NB4 (cell line): Measurements from ENCODE around the gene SLC15A5.

Experiments used
- CTCF ChIP-seq: IDR thresholded peaks from one replicate; pipeline ENCODE4 v1.5.1; 2012; ENCODE audit warnings: low read depth, low read length
- MAX ChIP-seq: IDR thresholded peaks from 2 replicates; pipeline ENCODE4 v1.6.1; 2011; ENCODE audit warnings: low read depth, low read length
- MYC ChIP-seq: IDR thresholded peaks from 2 replicates; pipeline ENCODE4 v1.6.1; 2011; ENCODE audit warnings: low read depth, low read length
- POLR2A ChIP-seq: IDR thresholded peaks from 2 replicates; pipeline ENCODE4 v1.6.1; 2011; ENCODE audit warnings: mild to moderate bottlenecking; ENCODE audit not compliant: insufficient read length; ENCODE audit errors: extremely low read depth

GRCh38 chr12:16266085-16266484 lies 11.4 kb downstream of the SLC15A5 start:
- TF ChIP-seq CTCF (no peak), POLR2A (no peak), MAX (no peak), MYC (no peak)
